GM12875 (cell line): ENCODE measurements around the gene BTBD2.

Source experiments
- H3K4me3 ChIP-seq: one replicate; pipeline ENCODE4 v1.5.1; 2011; ENCODE audit warnings: low read depth, low read length, control low read depth
- TF ChIP-seq, protein P1 (sequence below): IDR thresholded peaks from 2 replicates; pipeline ENCODE4 v1.5.1; 2011; ENCODE audit warnings: low read depth, mild to moderate bottlenecking, control low read depth, inconsistent platforms, low read length, moderate library complexity, borderline replicate concordance; ENCODE audit not compliant: insufficient read depth

Gene BTBD2

DNA sequence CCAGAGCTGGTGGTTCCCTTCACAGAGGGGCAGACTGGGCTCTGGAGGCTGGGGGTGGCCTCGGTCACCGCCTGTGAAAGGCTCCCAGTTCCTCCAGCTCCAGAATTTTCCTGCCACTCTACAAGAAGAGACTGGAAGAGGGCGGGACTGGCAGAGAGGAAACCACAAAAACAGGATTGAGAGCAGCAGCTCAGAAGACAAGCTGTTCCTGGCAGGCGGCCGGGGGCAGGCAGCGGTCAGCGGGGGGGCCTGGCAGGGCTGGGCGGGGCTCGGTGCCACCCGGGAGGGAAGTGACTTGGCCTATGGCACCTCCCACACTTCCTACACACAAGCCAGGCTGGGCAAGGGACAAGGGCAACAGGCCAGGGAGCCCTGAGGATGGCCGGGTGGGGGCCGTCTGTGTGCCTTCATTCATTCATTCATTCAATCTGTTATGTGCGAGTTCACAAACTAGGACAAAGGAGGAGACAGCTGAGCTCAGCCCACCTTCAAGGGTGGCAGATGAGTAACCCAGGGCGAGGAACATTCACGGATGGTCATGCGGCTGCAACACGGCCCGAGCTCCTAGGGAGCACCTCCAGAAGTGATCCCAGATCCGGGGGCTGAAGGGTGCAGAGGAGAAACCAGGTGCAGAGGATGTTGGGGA, 16.9 kb upstream of the BTBD2 start:
- TF ChIP-seq, protein P1, sequence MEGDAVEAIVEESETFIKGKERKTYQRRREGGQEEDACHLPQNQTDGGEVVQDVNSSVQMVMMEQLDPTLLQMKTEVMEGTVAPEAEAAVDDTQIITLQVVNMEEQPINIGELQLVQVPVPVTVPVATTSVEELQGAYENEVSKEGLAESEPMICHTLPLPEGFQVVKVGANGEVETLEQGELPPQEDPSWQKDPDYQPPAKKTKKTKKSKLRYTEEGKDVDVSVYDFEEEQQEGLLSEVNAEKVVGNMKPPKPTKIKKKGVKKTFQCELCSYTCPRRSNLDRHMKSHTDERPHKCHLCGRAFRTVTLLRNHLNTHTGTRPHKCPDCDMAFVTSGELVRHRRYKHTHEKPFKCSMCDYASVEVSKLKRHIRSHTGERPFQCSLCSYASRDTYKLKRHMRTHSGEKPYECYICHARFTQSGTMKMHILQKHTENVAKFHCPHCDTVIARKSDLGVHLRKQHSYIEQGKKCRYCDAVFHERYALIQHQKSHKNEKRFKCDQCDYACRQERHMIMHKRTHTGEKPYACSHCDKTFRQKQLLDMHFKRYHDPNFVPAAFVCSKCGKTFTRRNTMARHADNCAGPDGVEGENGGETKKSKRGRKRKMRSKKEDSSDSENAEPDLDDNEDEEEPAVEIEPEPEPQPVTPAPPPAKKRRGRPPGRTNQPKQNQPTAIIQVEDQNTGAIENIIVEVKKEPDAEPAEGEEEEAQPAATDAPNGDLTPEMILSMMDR, result no peak
- no peak overlapping the region for H3K4me3 ChIP-seq

DNA sequence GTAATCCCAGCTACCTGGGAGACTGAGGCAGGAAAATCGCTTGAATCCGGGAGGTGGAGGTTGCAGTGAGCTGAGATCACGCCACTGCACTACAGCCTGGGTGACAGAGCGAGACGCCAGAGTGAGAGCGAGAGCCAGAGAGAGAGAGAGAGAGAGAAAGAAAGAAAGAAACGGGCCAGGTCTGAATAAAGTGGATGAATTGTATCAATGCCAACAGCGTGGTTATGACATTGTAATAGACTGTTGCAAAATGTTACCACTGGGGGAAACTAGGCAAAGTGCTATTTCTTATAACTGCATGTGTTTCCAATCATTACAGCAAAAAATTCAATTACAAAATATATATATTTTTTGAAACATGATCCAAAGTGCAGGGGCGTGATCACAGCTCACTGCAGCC, 11.8 kb upstream of the BTBD2 start:
- TF ChIP-seq, protein P1, result no peak
- H3K4me3 ChIP-seq, result no peak overlapping the region

DNA sequence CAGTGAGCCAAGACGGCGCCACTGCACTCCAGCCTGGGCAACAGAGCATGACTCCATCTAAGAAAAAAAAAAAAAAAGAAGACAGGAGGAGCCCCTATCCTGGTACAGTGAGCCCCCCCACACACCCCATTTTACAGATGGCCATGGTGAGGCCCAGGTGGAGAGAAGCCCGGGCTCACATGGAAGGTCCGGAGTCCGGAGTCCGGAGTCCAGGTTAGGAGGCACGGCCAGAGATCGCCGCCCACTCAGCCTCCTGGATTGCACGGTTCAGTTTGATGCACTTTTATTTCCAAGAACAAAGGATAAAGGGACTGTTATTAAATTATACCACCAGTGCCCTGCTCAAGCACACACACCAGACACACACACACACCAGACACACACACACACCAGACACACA, 11.3 kb upstream of the BTBD2 start:
- no peak overlapping the region for H3K4me3 ChIP-seq
- TF ChIP-seq, protein P1, result no peak

DNA sequence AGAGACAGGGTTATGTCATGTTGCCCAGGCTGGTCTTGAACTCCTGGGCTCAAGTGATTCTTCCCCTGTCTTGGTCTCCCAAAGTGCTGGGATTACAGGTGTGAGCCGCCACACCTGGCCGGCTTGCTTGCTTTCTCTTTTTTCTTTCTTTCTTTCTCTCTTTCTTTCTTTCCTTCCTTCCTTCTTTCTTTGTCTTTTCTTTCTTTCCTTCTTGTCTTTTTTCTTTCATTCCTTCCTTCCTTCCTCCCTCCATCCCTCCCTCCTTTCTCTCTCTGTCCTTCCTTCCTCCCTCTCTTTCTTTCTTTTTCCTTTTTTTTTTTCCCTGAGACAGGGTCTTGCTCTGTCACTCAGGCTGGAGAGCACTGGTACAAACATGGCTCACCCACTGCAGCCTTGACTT, 6.8 kb upstream of the BTBD2 start:
- TF ChIP-seq, protein P1, result no peak
- H3K4me3 ChIP-seq, result no peak overlapping the region

DNA sequence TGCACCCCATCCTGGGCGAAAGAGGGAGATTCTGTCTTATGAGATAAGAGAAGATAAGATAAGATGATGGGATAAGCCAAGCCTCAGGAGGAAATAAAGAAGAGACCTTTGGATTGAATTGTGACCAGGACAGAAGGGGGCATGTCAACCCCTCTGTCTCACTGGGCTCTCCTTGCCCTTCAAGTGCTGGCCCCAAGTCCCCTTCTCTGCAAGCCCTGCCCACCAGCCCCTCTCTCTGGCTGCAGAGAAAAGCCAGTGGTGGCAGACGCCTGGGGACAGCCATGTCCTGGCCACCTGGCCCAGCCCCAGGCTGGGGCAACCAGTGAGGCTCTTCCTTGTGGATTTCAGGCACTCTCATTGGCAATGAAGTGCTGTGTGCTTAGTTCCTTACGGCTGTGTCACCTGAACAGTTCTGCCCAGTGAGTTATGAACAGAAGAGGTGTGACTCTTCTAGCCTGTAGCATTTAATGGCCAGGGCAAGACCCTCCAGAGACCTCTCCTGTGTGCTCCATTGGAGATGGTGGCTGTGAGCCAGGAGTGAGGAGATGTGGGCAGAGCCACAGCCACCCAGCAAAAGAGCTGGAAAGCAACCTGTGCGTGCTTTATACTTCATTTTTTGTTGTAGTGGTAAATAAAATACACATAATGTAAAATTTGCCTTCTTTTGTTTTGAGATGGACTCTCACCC, 6.1 kb upstream of the BTBD2 start:
- H3K4me3 ChIP-seq, result no peak overlapping the region
- TF ChIP-seq, protein P1, result no peak

DNA sequence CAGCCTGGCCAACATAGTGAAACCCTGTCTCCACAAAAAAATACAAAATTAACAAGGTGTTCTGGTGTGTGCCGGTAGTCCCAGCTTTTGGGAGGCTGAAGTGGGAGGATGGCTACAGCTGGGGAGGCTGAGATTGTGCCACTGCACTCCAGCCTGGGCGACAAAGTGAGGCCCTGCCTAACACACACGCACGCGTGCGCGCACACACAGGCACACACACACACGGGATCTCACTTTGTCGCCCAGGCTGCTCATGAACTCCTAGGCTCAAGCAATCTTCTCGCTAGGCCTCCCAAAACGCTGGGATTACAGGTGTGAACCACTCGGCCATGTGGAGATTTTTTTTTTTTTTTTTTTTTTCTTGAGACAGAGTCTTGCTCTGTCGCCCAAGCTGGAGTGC, 3.2 kb upstream of the BTBD2 start:
- no peak overlapping the region for H3K4me3 ChIP-seq
- TF ChIP-seq, protein P1, result no peak

DNA sequence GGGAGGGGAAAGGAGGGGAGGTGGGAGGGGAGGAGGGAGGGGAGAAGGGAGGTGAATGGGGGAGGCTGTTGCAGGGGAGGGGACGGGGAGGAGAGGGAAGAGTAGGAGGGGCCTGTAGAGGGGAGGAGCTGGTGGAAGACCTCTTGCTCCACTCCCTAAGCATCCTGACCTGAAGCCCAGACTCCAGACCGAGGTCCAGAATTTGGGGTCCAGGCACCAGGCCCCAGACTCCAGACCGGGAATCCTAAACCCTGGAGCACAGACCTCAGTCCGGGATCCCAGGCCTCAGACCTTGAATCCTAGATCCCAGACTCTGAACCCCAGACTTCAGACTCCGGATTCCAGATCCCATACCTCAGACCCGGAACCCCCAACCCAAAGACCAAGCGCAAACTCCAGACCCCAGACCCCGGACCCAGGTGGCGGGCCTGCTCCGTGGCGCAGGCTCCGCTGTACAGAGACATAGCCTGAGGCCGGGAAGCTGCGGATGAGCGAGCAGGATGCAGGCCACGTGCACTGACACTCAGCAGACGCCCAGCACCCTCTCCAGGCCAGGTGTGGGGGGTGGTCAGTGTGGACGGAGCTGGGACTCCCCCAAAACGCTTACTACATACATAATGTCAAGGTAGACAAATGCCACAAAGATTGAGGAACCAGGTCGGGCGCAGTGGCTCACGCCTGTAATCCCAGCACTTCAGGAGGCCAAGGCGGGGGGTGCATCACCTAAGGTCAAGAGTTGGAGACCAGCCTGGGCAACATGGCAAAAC, 710 bp upstream of the BTBD2 start:
- peak overlapping the region; percentile 30 for H3K4me3 ChIP-seq
- TF ChIP-seq, protein P1, result no peak
